Thyroid gland (tissue), 4 donors: ENCODE results near the gene SLC6A9. TPM values are rescaled to one million over a fixed set of nuclear protein-coding genes. Genes with fewer than 3 reads are reported as not detected.

Source experiments
- DNase-seq, 2 donors: peaks; one replicate each; pipeline ENCODE4 v3.0.0-alpha.2; 2019
- H3K27ac ChIP-seq, 3 donors: fragments of 200-600 bp; sonication (generic); 1 replicate in 2 of 3; 2 replicates in 1 of 3; pipeline ENCODE4 v1.5.1; 2016 to 2019; ENCODE audit warnings: mild to moderate bottlenecking in 1 of 3, moderate library complexity in 1 of 3
- H3K27me3 ChIP-seq: fragments of 200-600 bp; sonication (generic); one replicate; pipeline ENCODE4 v1.5.1; 2019
- H3K36me3 ChIP-seq, 2 donors: fragments of 200-600 bp; sonication (generic); one replicate each; pipeline ENCODE4 v1.5.1; 2016 to 2019
- H3K4me1 ChIP-seq, 2 donors: fragments of 200-600 bp; sonication (generic); one replicate each; pipeline ENCODE4 v1.5.1; 2017 to 2019
- H3K4me3 ChIP-seq, 3 donors: fragments of 200-600 bp; sonication (generic); replicated peaks in 1 of 3; 1 replicate in 2 of 3; 2 replicates in 1 of 3; pipeline ENCODE4 v1.5.1; 2016; ENCODE audit warnings: mild to moderate bottlenecking in 1 of 3
- H3K9me3 ChIP-seq: fragments of 200-600 bp; sonication (generic); one replicate; pipeline ENCODE4 v1.5.1; 2017
- CTCF ChIP-seq, 6 experiments: fragments of 200-600 bp in 3 of 6; fragments of 450-650 bp in 3 of 6; sonication (generic) in 3 of 6; IDR thresholded peaks; one replicate each; pipeline ENCODE4 v1.5.1; 2016 to 2019; ENCODE audit warnings: antibody characterized with exemption in 6 of 6, mild to moderate bottlenecking in 2 of 6, inconsistent platforms in 1 of 6, moderate library complexity in 1 of 6
- POLR2A ChIP-seq, 2 donors: fragments of 450-650 bp; IDR thresholded peaks; one replicate each; pipeline ENCODE4 v1.6.1; 2017; ENCODE audit warnings: antibody characterized with exemption in 2 of 2, mild to moderate bottlenecking in 2 of 2, moderate library complexity in 1 of 2
- WGBS, 2 donors: methylation state at CpG; one replicate each; pipeline ENCODE4 v1.1.5; 2017; 5-methylcytosine and 5-hydroxymethylcytosine counted together
- intact Hi-C: fragments of 100-400 bp; cut with DNase I; formaldehyde crosslinking; loops from one replicate; pipeline ENCODE4 v1.15.1; 2023
- total RNA-seq, 4 donors: library from RNA; depleted of rRNA; stranded (reverse); fragments of >200 nt; gene quantifications; one replicate each; pipeline ENCODE4 v1.2.3, GENCODE V29; 2016

The SLC6A9 gene
- total RNA-seq, 4 donors from 2014 or later, result 7.2 to 11.3 (median 7.6) TPM

- Histone ChIP-seq H3K4me3 (no peak overlapping the region), H3K4me1 (no peaks in the 10 kb centered on the region), H3K9me3 (no peaks in the 10 kb centered on the region), H3K36me3 (no peaks in the 10 kb centered on the region), H3K27ac (no peak overlapping the region), H3K27me3 (no peaks in the 10 kb centered on the region)
- intact Hi-C loops, result no loop called here
- TF ChIP-seq POLR2A (IDR thresholded peaks at IDR 0.05), result no peak
- WGBS, 2 donors, result 74 to 75% methylated on average over 3 of the region's 3 CpGs
- DNase-seq, result no peak
These were observed 16.1 kb downstream of the SLC6A9 start for GRCh38 chr1:44015206-44015605.

GRCh38 chr1:44014365-44015104, 16.7 kb downstream of the SLC6A9 start:
- 71 to 77% methylated on average over 7 to 8 of the region's 8 CpGs for WGBS, 2 donors
- no peak for DNase-seq
- no peaks in the 10 kb centered on the region for H3K4me1 ChIP-seq

GRCh38 chr1:44013949-44014348, 17.3 kb downstream of the SLC6A9 start:
- intact Hi-C loops, result no loop called here
- Histone ChIP-seq H3K9me3 (no peaks in the 10 kb centered on the region), H3K36me3 (no peaks in the 10 kb centered on the region), H3K4me1 (no peaks in the 10 kb centered on the region), H3K27me3 (no peaks in the 10 kb centered on the region), H3K27ac (no peak overlapping the region), H3K4me3 (no peak overlapping the region)
- no peak for TF ChIP-seq POLR2A (IDR thresholded peaks at IDR 0.05)
- TF ChIP-seq CTCF (IDR thresholded peaks at IDR 0.05), result no peak
- DNase-seq, result no peak
- WGBS, 2 donors, result 83 to 86% methylated on average over 5 of the region's 5 CpGs

More at GRCh38 chr1:44014365-44015104, 16.7 kb downstream of the SLC6A9 start:
- intact Hi-C loops, result no loop called here
- H3K4me3 ChIP-seq, result no peak overlapping the region
- no peaks in the 10 kb centered on the region for H3K9me3 ChIP-seq
- TF ChIP-seq CTCF (IDR thresholded peaks at IDR 0.05) (no peak), POLR2A (IDR thresholded peaks at IDR 0.05) (no peak)
- H3K27me3 ChIP-seq, result no peaks in the 10 kb centered on the region
- H3K36me3 ChIP-seq, result no peaks in the 10 kb centered on the region
- H3K27ac ChIP-seq, result no peak overlapping the region

- no peak for TF ChIP-seq CTCF (IDR thresholded peaks at IDR 0.05)
- TF ChIP-seq POLR2A (IDR thresholded peaks at IDR 0.05), result no peak
These were observed 18.2 kb downstream of the SLC6A9 start for GRCh38 chr1:44012941-44013609.

GRCh38 chr1:44012404-44012803, 18.9 kb downstream of the SLC6A9 start:
- WGBS, 2 donors, result 82 to 83% methylated on average over 2 of the region's 2 CpGs
- intact Hi-C loops, result no loop called here
- no peak for TF ChIP-seq POLR2A (IDR thresholded peaks at IDR 0.05)
- TF ChIP-seq CTCF (IDR thresholded peaks at IDR 0.05), result no peak
- no peak for DNase-seq
- Histone ChIP-seq H3K27me3 (no peaks in the 10 kb centered on the region), H3K9me3 (no peaks in the 10 kb centered on the region), H3K36me3 (no peaks in the 10 kb centered on the region), H3K4me3 (no peak overlapping the region), H3K4me1 (no peaks in the 10 kb centered on the region), H3K27ac (no peak overlapping the region)

More at GRCh38 chr1:44012941-44013609, 18.2 kb downstream of the SLC6A9 start:
- H3K27me3 ChIP-seq, result no peaks in the 10 kb centered on the region
- no peak overlapping the region for H3K4me3 ChIP-seq
- intact Hi-C loops, result no loop called here
- no peaks in the 10 kb centered on the region for H3K9me3 ChIP-seq
- no peak for DNase-seq
- 57% methylated on average over 1 of the region's 13 CpGs; no CpG with 5 or more reads in 1 of the 2 donors for WGBS, 2 donors
- H3K4me1 ChIP-seq, result no peaks in the 10 kb centered on the region
- H3K36me3 ChIP-seq, result no peaks in the 10 kb centered on the region
- no peak overlapping the region for H3K27ac ChIP-seq
